Sciatic nerve (tissue), 2 donors: ENCODE measurements around the gene SUPT3H. TPM values are rescaled to one million over a fixed set of nuclear protein-coding genes. Genes with fewer than 3 reads are reported as not detected.
A peak's percentile ranks its signal among the peaks of the same experiment; 100 is the strongest.

Experiments
- ATAC-seq: fragments of 200-7000 bp; cut with Tn5 transposase; one replicate; pipeline ENCODE4 v1.9.1; 2020; ENCODE audit warnings: mild to moderate bottlenecking, moderate library complexity
- DNase-seq: peaks from one replicate; pipeline ENCODE4 v3.0.0-alpha.2; 2020; ENCODE audit warnings: low spot score
- intact Hi-C: fragments of 100-400 bp; cut with DNase I; formaldehyde crosslinking; loops from one replicate; pipeline ENCODE4 v1.14.2; 2022
- total RNA-seq: library from RNA; stranded (reverse); fragmentation: NEBNext Ultra II Directional; extraction: Animal tissue kit (Norgen Biotek cat#: 25700); gene quantifications from one replicate; pipeline ENCODE4 v1.2.1, GENCODE V29; 2021
- donor health status: DM: no; HTN: no; CAD: no.
- donor health status: DM: no; HTN: no; CAD: no.

Gene SUPT3H
- 12.9 TPM for total RNA-seq

DNA sequence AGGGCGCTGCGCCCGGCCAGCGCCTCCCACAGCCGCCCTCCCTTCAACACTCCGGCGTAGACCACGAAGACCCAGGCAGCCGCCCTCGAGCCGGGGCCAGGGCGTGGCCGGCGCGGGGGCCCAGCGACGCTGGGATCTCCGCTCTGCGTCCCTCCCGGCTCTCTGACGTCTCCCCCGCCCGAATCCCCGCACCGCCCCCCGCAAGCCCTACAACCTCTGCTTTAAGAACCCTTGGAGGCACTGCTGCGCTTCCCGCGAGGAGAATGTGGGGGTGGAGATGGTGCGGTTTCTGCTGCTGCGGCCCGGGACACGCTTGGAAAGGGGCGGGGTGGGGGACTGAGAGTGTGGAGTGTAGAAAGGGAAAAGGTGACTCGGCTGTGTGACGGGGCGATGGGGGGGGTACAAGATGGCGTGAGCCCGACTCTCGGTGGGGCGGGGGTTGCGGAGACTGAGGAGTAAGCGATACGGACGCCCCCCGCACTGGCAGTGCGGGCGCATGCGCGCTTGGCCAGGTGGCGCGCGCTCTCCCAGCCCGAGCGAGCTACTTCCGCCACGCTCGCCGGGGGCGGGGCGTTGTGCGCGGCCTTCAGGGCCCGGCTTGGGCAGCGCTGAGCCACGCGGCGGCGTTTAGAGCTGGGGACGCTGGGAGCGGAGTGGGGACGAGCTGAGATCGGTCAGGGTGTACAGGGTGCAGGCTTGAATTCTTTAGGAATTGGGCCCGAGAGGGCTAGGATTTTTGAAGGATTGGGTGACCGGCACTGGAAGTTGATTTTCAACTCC lies at the start of gene SUPT3H:
Gene SUPT3H, minus strand, starts transcription at position 381 of the 780 bp plus-strand sequence.
- intact Hi-C loops, result no loop called here
- peak; percentile 94 for DNase-seq
- ATAC-seq, result peak; percentile 98

DNA sequence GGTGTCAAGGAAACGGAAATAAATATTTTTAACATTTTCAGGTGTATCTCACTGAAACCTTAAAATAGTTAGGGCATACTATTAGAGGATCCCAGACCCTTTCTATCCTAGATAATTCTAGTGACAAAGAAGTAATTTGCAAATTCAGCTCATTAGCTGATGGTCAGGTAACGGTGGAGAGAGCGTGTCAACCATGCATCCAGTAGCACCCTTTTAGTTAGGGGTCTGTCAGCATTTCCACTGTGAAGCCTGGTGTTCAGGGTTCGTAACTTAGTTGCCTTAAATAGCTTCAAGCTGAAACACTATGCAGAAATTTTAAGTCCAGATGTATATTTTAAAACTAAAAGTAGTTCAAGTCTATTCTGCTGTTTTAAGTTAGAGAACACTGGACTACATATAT lies 48.5 kb upstream of the SUPT3H start:
- DNase-seq, result no peak
- intact Hi-C loops, result loop anchor here (10.0 kb wide), 1 partner anchor 289 kb away; no protein-coding TSS in a partner anchor

DNA sequence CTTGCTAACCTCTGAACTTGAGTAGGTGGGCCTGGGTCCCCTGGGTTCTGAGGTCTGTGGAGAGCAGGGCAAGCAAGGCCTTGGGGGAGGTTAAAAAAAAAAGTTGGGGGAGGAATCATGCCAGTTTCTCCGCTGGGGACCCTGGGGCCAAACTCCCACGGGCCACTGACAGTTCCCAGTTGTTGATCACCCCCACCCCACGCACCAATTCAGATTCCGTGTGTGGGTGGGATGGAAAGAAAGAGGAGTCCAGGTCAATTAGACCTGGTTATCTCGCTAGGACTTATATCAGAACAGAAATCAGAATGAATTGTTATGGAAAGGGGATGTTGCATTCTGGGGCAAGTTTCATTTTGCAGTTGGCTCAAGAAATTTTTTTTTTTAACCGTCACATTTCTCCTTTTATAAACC lies 46.7 kb upstream of the SUPT3H start:
- intact Hi-C loops, result loop anchor here (10.0 kb wide), 1 partner anchor 290 kb away; no protein-coding TSS in a partner anchor
- no peak for DNase-seq
- no peak for ATAC-seq

More for the DNA sequence above, 48.5 kb upstream of the SUPT3H start:
- ATAC-seq, result no peak

DNA sequence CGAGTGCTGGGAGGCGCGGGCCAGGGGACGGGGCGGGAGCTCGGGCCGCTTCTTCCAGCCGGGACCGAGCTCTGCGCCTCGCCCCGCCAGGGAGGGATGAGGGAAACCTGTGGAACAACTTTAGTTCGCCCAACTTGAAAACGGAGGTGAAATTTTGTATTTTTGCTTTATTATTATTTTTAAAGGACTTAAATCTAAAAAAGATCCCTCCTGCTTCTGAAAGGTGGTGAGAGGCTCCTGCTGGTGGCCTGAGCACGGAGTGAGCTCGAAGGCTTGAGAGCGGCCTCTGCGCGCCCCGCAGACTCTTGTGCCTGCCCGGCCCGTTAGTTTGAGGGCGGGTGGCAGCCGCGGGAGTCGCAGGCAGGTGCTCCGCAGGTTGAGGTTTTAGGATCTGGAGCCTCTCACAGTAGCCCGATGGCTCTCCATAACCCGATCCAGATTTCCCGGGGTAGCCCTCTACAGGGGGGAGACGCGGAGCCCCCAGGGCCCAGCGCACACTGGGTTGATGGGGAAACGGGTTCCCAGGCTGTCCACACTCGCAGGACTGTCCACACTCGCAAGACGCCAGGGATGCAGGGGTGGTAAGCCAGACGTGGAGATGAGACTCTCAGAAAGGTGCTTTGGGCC lies 46.2 kb upstream of the SUPT3H start:
- peak; percentile 45 for ATAC-seq
- intact Hi-C loops, result loop anchor here (10.0 kb wide), 1 partner anchor 291 kb away; no protein-coding TSS in a partner anchor
- DNase-seq, result peak; percentile 73

DNA sequence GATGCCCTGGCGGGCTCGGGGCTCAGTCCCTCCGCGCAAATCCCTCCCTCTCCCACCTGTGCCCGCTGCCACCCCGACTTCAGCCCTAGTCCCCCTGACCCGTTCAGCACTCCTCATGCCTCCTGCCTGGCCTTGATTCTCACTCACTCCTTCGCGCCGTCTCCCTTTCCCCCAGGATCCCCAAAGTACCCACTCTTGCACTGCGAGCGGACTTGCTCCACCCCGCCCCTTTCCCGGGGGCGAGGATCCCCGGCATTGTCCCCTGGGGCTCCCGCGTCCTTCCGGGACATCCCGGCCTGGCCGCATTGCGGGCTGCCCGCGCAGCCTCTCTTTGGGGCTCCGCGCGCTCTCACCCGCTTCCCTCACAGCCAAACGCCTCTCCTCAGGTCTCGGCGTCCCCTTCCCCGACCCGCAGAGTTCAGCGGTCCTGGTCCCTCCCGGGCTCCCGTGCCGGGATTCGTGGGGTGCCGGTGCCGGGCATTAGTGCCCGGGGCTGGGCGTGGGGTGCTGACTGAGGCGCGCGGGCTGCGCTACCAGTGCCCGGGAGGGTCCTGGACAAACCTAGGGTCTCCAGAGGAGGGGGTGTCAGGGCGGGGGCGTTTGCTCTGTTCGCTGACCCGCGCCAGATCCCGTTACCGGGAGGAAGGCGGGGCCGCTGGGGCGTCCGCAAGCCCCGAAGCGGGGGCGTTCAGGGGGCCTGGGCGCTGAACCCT lies 45.5 kb upstream of the SUPT3H start:
- ATAC-seq, result peak; percentile 55
- peak; percentile 76 for DNase-seq
- intact Hi-C loops, result loop anchor here (10.0 kb wide), 1 partner anchor 292 kb away; no protein-coding TSS in a partner anchor

DNA sequence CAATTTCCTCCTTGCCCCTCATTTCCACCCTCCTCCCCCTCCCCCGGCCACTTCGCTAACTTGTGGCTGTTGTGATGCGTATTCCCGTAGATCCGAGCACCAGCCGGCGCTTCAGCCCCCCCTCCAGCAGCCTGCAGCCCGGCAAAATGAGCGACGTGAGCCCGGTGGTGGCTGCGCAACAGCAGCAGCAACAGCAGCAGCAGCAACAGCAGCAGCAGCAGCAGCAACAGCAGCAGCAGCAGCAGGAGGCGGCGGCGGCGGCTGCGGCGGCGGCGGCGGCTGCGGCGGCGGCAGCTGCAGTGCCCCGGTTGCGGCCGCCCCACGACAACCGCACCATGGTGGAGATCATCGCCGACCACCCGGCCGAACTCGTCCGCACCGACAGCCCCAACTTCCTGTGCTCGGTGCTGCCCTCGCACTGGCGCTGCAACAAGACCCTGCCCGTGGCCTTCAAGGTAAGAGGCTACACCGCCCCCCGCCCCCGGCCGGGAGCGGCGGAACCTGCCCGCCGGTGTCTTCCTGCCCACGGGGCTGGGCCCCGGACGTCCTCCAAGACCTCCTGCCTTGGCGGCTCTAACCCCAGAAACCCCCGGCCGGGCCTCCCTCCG lies 44.9 kb upstream of the SUPT3H start:
- ATAC-seq, result peak; percentile 2
- DNase-seq, result peak; percentile 69
- intact Hi-C loops, result loop anchor here (10.0 kb wide), 1 partner anchor 292 kb away; no protein-coding TSS in a partner anchor

DNA sequence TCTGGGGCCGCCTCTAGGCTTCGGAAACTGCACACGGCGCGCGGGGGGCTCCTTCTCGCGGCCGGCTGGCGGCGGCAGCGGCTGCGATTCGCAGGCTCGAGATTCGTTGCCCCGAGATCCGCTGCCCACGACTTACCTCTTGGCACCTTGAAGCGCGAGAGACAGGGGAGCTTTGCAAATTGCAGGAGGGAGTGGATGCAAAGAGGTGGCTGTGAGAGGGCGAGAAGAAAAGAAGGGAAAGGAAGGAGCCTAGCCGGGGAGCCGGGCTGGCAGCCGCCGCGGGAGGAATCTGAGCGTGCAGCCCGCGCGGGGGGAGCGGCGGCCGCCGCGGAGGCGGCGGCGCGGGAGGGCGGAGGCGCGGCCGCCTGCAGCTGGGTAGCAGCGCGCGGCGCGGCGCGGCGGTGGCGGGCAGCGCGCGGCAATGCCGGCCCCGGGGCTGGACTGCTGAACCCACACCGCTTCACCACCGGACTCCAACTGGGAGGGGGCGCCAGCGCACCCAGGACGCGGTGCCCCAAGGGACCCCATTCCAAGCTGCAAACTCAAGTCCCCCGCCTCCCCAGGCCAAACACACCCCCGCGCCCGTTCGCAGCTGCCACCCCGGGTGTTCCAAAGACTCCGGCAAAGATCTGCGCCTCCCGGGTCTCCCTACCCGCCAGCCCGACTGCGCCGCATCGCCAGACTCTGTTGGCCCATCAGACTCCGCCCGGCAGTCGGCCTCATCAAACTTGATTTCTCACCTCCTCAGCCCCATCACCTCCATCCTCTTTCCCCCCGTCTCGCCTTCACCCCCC lies 44.2 kb upstream of the SUPT3H start:
- peak; percentile 86 for DNase-seq
- intact Hi-C loops, result loop anchor here (10.0 kb wide), 1 partner anchor 293 kb away; no protein-coding TSS in a partner anchor
- ATAC-seq, result peak; percentile 57

DNA sequence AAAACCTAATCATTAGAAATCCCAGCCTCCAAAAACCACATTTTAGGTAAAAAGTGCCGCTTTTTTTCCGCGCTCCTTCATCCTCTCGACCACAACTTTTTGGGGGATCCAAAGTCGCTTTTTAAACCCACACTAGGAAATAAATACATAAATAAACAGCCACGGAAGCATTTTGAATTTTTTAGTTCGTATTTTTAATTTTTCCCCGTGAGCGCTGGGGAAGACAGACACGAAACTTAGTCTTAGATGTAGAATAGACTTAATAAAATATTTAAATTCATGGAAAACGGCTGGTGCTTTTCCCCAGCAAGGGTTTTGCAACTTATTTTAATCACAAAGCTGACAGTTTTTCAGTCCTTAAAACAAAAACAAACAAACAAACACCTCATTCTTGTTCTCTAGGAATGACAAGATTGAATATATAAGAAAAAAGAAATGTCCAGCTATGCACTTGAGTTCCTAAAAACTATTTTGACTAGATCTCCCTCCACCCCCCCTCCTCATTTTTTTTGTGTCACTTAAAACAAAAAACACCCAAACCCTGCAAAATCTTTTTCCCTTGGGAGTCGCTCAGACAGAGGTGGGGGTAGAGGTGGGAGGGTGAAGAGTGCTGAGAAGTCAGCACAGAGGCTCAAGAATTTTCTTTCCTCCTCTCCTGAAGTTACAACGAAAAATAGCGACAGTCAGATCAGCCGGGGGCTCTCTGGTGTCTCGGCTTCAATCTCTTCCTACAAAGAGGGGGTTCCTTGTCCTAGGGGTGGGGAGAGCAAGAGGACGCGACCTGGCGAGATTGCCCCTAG lies 43.4 kb upstream of the SUPT3H start:
- intact Hi-C loops, result loop anchor here (10.0 kb wide), 1 partner anchor 294 kb away; no protein-coding TSS in a partner anchor
- DNase-seq, result no peak
- peak; percentile 13 for ATAC-seq

DNA sequence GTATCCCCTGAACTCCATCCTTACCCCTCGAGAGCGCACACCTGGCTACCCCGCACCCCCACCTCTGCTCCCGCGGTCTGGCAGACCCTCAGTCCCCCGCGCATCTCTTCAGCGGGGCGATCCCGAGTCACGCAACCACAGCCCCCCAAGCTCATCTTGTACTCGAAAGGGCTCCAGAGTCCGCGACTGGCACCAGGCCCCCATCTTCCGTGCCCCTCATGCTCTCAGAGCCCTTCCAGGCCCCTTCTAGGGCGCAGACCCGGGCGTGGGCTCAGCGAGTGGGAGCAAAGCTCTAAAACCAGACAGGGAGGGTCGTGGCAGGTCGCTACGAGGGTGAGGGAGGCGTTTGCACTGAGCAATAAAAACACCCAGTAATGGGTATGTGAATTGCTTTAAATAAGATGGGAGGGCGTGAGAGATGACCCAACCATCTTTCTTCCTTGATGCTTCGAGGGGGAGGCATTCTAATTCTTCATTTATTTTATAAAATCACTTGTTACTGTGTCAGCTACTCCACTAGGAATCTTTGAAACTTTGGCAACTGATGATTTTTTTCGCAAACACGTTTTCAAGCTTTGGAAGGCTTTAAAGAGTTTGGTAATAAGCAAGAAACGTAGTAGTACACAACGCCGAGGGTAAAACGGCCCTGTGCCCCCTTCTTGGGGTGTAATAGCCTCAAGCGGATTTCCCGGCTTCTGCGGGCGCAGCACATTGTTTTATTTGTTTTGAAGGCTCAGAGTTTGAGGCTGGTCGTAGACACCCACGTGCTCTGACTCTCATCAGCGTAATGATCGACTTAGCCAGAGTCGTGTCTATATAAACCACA lies 42.6 kb upstream of the SUPT3H start:
- intact Hi-C loops, result loop anchor here (10.0 kb wide), 1 partner anchor 295 kb away; no protein-coding TSS in a partner anchor
- peak; percentile 35 for ATAC-seq
- DNase-seq, result no peak

DNA sequence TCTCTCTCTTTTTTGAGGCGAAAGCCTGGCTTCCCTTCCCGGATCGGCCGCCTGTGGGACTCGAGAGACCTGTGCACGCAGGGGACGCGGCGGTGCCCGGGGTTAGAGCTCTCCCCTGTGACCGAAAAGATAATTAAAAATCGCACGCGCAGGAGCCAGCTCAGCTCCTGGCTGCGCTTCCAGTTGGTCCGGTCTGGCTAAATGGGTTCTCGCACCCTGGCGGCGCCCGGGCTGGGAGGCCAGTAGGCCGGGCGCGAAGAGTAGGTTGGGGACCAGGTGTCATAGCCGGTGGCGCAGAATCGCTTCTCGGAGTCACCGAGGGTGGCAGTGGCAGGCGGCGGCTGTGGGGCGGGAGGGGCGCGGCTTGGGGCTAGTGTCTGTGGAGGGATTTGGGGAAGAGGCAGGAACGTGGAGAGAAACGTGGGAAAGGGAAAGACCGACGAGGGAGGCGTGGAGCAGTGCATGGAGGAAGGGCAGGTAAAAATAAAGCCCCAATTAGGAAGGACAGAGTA lies 41.9 kb upstream of the SUPT3H start:
- intact Hi-C loops, result loop anchor here (10.0 kb wide), 1 partner anchor 295 kb away; no protein-coding TSS in a partner anchor
- DNase-seq, result peak; percentile 74
- peak; percentile 3 for ATAC-seq

DNA sequence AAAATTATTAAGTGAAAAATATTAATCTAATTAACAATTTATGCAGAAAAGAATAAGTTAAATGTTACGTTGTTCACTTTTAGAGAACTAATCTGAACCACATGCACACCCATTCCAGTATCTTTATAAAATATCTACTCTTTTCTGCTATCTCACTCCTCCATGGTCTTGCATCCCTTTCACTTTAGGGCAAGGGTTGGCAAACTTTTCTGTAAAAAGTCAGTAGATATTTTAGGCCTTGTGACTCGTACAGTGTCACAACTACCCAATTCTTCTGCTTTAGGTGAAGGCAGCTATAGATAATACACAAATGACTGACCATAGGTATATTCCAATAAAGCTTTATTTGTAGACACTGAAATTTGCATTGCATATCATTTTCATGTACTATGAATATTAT lies 39.7 kb upstream of the SUPT3H start:
- no peak for ATAC-seq
- intact Hi-C loops, result no loop called here
- no peak for DNase-seq

DNA sequence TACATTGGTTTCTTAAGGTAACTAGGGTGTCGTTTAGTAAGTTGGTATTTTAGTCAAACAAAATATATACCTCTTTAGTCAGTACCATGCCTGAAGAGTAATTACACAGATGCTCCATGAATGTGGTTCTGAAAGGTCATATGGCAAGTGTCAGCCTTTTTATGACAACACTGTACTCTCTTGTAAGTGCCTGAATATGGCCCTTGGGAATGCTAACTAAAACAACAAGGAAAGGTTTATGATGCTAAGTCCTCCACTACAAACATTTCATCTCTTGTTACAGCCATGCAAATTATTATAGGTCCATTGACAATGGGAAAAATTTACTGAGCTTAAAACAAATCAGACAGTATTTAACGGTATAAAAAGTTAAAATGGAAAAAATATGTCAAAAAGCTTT lies 39.0 kb upstream of the SUPT3H start:
- intact Hi-C loops, result no loop called here
- DNase-seq (no peak), ATAC-seq (no peak)

DNA sequence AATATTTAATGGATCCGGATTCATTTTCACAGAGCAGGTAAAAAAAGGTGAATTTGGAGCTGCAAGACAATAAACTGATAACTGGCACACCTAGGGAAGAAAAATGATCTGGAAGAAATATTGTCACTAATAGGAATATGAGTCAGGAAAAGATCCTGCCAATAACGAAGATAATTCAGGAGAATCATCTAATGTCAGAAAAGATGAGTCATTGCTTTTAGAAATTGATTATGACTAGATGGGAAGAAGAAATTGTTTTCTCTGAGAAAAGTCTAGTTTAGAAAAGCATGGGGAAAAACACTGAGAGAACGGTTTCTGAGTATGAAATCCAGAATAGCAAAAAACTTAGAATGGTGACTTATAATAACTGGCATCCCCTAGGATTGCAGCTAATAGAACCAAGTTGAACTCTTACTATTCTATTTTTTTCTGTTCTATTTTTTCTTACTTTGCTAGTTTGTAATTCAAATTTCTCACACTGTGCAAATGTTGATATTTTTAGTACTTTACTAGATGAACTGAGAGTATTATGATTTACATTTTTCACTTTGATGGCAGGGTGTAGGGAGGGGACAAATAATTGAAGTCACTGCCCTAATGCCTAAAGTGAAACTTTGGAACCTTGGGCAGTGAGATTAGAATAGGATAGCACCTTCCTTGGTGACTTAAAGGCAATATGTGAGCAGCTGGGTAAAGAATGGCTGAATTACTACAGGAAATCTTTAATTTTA lies 38.2 kb upstream of the SUPT3H start:
- DNase-seq (no peak), ATAC-seq (no peak)
- intact Hi-C loops, result no loop called here

DNA sequence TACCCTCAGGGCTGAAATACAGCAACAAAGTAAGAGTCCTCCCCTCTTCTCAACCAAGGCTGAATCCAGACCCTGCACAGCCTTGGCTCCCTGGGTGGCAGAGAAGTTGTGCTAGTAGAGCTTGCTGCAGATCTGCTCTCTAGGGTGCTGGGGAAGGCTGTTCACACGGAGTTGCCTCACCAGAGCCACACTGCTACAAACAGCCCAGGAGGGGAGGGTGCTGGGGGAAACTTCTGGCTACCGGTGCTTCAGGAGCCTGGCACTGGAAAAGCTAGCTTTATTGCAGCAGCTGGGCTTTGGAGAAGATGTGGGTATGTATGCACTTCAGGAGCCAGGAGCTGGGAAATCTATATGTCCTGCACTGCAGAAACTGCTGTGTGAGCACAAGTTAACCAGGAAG lies 37.6 kb upstream of the SUPT3H start:
- intact Hi-C loops, result no loop called here
- ATAC-seq (no peak), DNase-seq (no peak)

DNA sequence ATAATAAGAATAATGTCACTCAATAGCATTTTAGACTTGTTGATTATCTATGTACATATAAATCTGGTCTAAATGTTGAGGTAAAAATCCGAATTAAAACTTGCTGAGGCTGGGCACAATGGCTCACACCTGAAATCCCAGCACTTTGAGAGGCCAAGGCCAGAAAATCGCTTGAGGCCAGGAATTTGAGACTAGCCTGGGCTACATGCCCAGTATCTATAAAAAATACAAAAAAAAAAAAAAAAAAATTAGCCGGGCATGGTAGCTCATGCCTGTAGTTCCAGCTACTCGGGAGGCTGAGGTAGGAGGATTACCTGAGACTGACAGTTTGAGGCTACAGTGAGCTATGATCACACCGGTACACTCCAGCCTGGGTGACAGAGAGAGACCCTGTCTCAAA lies 34.2 kb upstream of the SUPT3H start:
- intact Hi-C loops, result no loop called here
- DNase-seq (no peak), ATAC-seq (no peak)

DNA sequence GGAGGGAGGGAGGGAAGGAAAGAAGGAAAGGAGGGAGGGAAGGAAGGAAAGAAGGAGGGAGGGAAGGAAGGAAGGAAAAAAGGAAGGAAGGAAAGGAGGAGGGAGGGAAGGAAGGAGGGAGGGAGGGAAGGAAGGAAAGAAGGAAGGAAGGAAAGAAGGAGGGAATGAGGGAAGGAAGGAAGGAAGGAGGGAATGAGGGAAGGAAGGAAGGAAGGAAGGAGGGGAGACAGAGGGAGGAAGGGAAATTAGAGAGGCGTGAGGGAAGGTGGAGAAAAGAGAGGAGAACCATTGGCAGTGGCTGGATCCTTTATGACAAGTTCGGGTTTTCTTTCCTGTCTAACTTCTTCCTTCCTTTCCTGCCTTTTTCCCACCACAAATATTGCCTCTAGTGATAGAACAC lies 22.3 kb upstream of the SUPT3H start:
- intact Hi-C loops, result no loop called here
- DNase-seq (no peak), ATAC-seq (no peak)
